HG03342 (cell line): ENCODE results near the gene SLK.

Experiments used
- ATAC-seq: cut with Tn5 transposase; IDR thresholded peaks from one replicate; pipeline ENCODE4 v1.9.1; 2021; ENCODE audit warnings: mild to moderate bottlenecking, moderate library complexity; ENCODE audit not compliant: unreplicated experiment

SLK gene

DNA sequence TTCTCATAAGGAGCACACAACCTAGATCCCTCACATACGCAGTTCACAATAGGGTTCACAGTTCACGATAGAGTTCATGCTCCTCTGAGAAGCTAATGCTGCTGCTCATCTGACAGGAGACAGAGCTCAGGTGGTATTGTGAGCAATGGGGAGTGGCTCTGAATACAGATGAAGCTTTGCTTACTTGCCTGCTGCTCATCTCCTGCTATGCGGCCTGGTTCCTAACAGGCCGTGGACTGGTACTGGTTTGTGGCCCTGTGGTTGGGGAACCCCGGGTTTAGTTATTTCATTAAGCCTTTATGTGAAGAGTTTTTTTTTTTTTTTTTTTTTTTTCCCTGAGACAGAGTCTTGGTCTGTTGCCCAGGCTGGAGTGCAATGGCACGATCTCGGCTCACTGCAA, 19.4 kb downstream of the SLK start:
- no peak for ATAC-seq

DNA sequence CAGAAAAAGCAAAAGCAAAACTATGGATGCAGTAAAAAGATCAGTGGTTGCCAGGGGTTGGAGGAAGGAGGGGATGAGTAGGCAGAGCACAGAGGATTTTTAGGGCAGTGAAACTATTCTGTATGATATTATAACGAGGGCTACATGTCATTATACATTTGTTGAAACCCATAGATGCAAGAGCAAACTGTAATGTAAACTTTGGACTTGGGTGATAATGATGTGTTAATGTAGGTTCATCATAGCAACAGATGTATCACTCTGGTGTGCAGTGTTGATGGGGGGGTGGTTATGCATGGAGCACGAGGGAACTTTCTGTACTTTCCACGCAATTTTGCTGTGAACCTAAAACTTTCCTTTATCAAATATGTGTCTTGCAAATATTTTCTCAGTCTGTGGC, 23.2 kb downstream of the SLK start:
- ATAC-seq, result no peak

DNA sequence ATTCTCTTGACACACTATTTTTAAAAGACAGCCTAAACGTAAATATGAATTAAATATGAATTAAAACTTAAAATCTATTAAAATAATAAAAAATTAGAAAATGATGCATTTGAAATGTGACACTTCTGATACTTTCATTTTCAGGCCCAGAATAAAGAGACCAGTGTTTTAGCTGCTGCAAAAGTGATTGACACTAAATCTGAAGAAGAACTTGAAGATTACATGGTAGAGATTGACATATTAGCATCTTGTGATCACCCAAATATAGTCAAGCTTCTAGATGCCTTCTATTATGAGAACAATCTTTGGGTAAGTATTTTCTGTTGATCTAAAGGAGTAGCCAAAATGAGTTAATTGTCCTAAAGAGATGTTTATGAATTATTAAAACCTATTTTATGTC, 23.6 kb downstream of the SLK start:
- no peak for ATAC-seq

- no peak for ATAC-seq
These were observed 24.6 kb downstream of the SLK start for GRCh38 chr10:103991393-103992128.

- ATAC-seq, result no peak
These were observed 28.2 kb downstream of the SLK start for GRCh38 chr10:103995134-103995533.

DNA sequence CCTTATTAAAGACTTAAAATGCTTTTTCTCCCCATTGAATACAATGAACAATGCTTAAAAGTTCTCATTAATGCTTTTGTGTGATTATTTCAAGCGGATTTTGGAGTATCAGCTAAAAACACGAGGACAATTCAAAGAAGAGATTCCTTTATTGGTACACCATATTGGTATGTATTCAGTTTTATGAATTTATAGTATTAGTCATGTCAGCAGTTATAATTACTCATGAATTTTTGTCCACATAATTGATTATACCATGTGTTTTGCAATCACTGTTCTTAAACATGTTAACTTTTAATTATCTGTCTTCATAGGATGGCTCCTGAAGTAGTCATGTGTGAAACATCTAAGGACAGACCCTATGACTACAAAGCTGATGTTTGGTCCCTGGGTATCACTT, 31.9 kb downstream of the SLK start:
- no peak for ATAC-seq

- ATAC-seq, result no peak
These were observed 36.0 kb downstream of the SLK start for GRCh38 chr10:104002911-104003310.

GRCh38 chr10:104005172-104005863, 38.4 kb downstream of the SLK start:
- ATAC-seq, result no peak

DNA sequence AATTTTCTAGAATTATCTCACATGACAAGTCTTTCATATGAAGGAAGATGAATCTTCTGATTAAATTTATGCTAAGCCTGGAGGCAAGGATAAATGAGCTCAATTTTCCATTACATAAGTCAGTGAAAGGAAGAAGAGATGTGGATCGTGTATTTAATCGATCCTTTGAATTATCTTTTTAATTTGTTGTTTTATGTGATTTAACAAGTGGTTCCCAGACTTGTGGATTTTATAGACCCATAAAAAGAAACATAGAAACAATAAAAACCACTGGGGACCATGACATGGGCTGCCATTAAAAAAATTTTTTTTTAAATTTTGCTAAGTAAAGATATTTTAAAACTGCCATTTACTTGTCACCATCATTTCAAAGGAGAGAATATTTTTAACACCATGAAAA, 45.0 kb downstream of the SLK start:
- ATAC-seq, result no peak

DNA sequence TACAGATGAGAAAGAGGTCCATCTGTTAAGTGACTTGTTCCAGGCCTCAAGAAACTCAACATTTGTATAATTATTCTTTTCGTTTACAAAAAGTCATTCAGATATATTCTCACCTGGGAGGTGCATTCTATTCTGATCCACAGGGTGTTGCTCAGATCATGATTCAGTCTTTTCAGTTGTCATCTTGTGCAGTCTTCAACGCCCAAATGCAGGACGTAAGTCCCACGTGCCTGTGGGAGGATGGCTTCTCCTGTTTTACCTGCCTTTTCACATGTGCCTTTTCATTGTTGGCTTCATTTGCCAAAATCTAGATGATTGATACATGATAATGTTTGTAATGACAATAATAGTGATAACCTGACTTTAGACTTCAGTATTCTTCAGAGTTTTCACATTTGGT, 46.5 kb downstream of the SLK start:
- ATAC-seq, result no peak

GRCh38 chr10:104014176-104014575, 47.2 kb downstream of the SLK start:
- ATAC-seq, result no peak

GRCh38 chr10:104016661-104017060, 49.7 kb downstream of the SLK start:
- no peak for ATAC-seq

- ATAC-seq, result no peak
These were observed 51.5 kb downstream of the SLK start for GRCh38 chr10:104018471-104018870.

DNA sequence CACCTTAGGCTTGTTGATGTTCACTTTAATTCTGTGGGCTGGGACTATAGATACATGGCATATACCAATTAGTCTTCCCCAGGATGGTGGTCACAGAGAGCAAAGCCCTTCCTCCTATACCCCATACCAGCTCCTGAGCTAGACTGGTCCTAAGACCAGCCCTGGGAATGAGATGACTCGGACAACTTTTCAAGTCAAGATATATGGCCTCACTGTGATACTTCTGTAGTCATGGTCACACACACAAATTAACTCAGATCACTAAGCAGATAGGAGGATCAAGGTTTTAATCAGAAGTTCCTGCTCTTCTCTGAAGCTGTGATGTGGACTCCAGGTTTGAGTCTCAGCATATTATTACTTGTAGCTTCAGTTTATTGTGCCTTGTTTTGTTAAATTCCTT, 53.1 kb downstream of the SLK start:
- ATAC-seq, result no peak

- ATAC-seq, result no peak
These were observed 54.3 kb downstream of the SLK start for GRCh38 chr10:104021246-104021645.

GRCh38 chr10:104022026-104022425, 55.1 kb downstream of the SLK start:
- no peak for ATAC-seq

- ATAC-seq, result no peak
These were observed 58.6 kb downstream of the SLK start for GRCh38 chr10:104025524-104025923.

GRCh38 chr10:104026762-104027161, 59.8 kb downstream of the SLK start:
- ATAC-seq, result no peak

- ATAC-seq, result no peak
These were observed 61.2 kb downstream of the SLK start for GRCh38 chr10:104028146-104028545.

- ATAC-seq, result no peak
These were observed 62.0 kb downstream of the SLK start for GRCh38 chr10:104028823-104029520.

- ATAC-seq, result no peak
These were observed 62.6 kb downstream of the SLK start for GRCh38 chr10:104029521-104029860.

GRCh38 chr10:104031631-104032030, 64.7 kb downstream of the SLK start:
- ATAC-seq, result no peak
